Anterior cingulate cortex (tissue), 58 donors: ENCODE data around the gene RPS6KB1.
A peak's percentile ranks its signal among the peaks of the same experiment; 100 is the strongest.
"Not testable (repeated sequence)": the region's sequence is repeated elsewhere in the genome, so short reads cannot be mapped to it uniquely, and the experiment has no call there.

Experiments used
- DNase-seq, 58 donors: peaks; one replicate each; lab custom pipeline; 2025; lab: John Stamatoyannopoulos, UW

RPS6KB1 gene

GRCh38 chr17:59930768-59931167 is 37.8 kb downstream of the RPS6KB1 start:
- not testable (repeated sequence) for DNase-seq

GRCh38 chr17:59933317-59933716 is 40.4 kb downstream of the RPS6KB1 start:
- DNase-seq = not testable (repeated sequence)

GRCh38 chr17:59940697-59941096 is 47.8 kb downstream of the RPS6KB1 start:
- DNase-seq = not testable (repeated sequence)

- no peak for DNase-seq
Measured at GRCh38 chr17:59941131-59941530, 48.2 kb downstream of the RPS6KB1 start.

- not testable (repeated sequence) for DNase-seq
Measured at GRCh38 chr17:59946433-59946832, 53.5 kb downstream of the RPS6KB1 start.

GRCh38 chr17:59947310-59947709 is 54.4 kb downstream of the RPS6KB1 start:
- DNase-seq = not testable (repeated sequence)

GRCh38 chr17:59950049-59950448 is 57.1 kb downstream of the RPS6KB1 start:
- DNase-seq = no peak

- DNase-seq = no peak
Measured at GRCh38 chr17:59954856-59955255, 61.9 kb downstream of the RPS6KB1 start.

- not testable (repeated sequence) for DNase-seq
Measured at GRCh38 chr17:59959574-59959973, 66.7 kb downstream of the RPS6KB1 start.

- no peak for DNase-seq
Measured at GRCh38 chr17:59962739-59963318, 69.9 kb downstream of the RPS6KB1 start.

- peak in 45 of 58 donors; percentile 12 to 77 (median 42) for DNase-seq
Measured at GRCh38 chr17:59963738-59964481, 71.0 kb downstream of the RPS6KB1 start.

- peak in 57 of 58 donors; percentile 43 to 90 (median 79) for DNase-seq
Measured at GRCh38 chr17:59964482-59965328, 71.8 kb downstream of the RPS6KB1 start, which contains the start of gene RNFT1. TSS of gene RNFT1 (minus strand) at chr17:59964740. CDS start at chr17:59964663, 77 bp downstream.

GRCh38 chr17:59971771-59972170 is 78.8 kb downstream of the RPS6KB1 start:
- not testable (repeated sequence) for DNase-seq

GRCh38 chr17:59972778-59973177 is 79.9 kb downstream of the RPS6KB1 start:
- DNase-seq = no peak

- not testable (repeated sequence) for DNase-seq
Measured at GRCh38 chr17:59973483-59973882, 80.6 kb downstream of the RPS6KB1 start.

- DNase-seq = not testable (repeated sequence)
Measured at GRCh38 chr17:59975166-59975565, 82.2 kb downstream of the RPS6KB1 start.

- not testable (repeated sequence) for DNase-seq
Measured at GRCh38 chr17:59996608-59997007, 103.7 kb downstream of the RPS6KB1 start.
